H1 (cell line): ENCODE results near the gene CAPN15.

Experiments used
- CTCF ChIP-seq, 3 experiments: IDR thresholded peaks; 1 replicate in 2 of 3; 2 replicates in 1 of 3; pipeline versions ENCODE4 v1.5.1 to v1.6.1; 2011; ENCODE audit warnings: low read length in 3 of 3, mild to moderate bottlenecking in 3 of 3, inconsistent platforms in 2 of 3, low read depth in 1 of 3, moderate library complexity in 1 of 3; ENCODE audit not compliant: insufficient read depth in 1 of 3; ENCODE audit errors: control extremely low read depth in 1 of 3
- MAFK ChIP-seq: IDR thresholded peaks from 2 replicates; pipeline ENCODE4 v1.6.1; 2012; ENCODE audit warnings: low read depth, mild to moderate bottlenecking, improper control_type of control experiment, low read length
- POLR2AphosphoS5 ChIP-seq: IDR thresholded peaks from 2 replicates; pipeline ENCODE4 v1.6.1; 2011; ENCODE audit warnings: low read depth, low read length

GRCh38 chr16:588889-589657 lies 61.6 kb downstream of the CAPN15 start:
- TF ChIP-seq POLR2AphosphoS5 (no peak; the same call in 1 of the 2 replicates), MAFK (no peak), CTCF (IDR thresholded peaks at IDR 0.05; ENCODE audit: control extremely low read depth in 1 of 3, insufficient read depth in 1 of 3, low read depth in 1 of 3, low read length in 3 of 3) (no peak)
